Epithelial cell of proximal tubule (primary cell): Measurements from ENCODE around the gene RHBDF2. TPM values are rescaled to one million over a fixed set of nuclear protein-coding genes. Genes with fewer than 3 reads are reported as not detected.

ENCODE experiments used
- DNase-seq: peaks from one replicate; pipeline ENCODE4 v3.0.0-alpha.2; 2011; ENCODE audit warnings: low read depth
- H3K4me3 ChIP-seq: 2 replicates; pipeline ENCODE4 v1.5.1; 2011; ENCODE audit warnings: low read depth, mild to moderate bottlenecking, low read length
- CTCF ChIP-seq: conservative IDR thresholded peaks from 2 replicates; pipeline ENCODE4 v1.5.1; 2012; ENCODE audit warnings: low read depth, mild to moderate bottlenecking, low read length
- total RNA-seq: library from RNA; depleted of rRNA; stranded (reverse); fragments of >200 nt; gene quantifications from 2 replicates; pipeline ENCODE4 v1.2.3, GENCODE V29; 2015

RHBDF2 gene
- total RNA-seq, 1 donor from 2014 or later = 101 TPM

GRCh38 chr17:76469076-76469990 is 31.9 kb downstream of the RHBDF2 start:
- no peak for TF ChIP-seq CTCF
- DNase-seq = no peak
- H3K4me3 ChIP-seq = no peak overlapping the region

- DNase-seq = no peak
- no peak overlapping the region for H3K4me3 ChIP-seq
- no peak for TF ChIP-seq CTCF
These were observed 32.6 kb downstream of the RHBDF2 start for GRCh38 chr17:76468634-76469010.

GRCh38 chr17:76467809-76468633 is 33.2 kb downstream of the RHBDF2 start:
- DNase-seq = no peak
- no peak overlapping the region for H3K4me3 ChIP-seq
- no peak for TF ChIP-seq CTCF

- H3K4me3 ChIP-seq = no peak within 1 kb of the TSS
- no peak for DNase-seq
- TF ChIP-seq CTCF = no peak
These were observed 33.9 kb downstream of the RHBDF2 start, which contains the start of gene AANAT for GRCh38 chr17:76467366-76467765. Gene AANAT, plus strand, starts transcription at chr17:76467603. Its CDS starts 1,144 bp downstream, at chr17:76468747.

- no peak for DNase-seq
- H3K4me3 ChIP-seq = no peak overlapping the region
- TF ChIP-seq CTCF = no peak
These were observed 34.5 kb downstream of the RHBDF2 start for GRCh38 chr17:76466775-76467130.

- no peak overlapping the region for H3K4me3 ChIP-seq
- no peak for TF ChIP-seq CTCF
- DNase-seq = no peak
These were observed 38.5 kb downstream of the RHBDF2 start for GRCh38 chr17:76462556-76463290.
